Liver (tissue), 3 donors: ENCODE measurements around the gene PODN.

Experiments used
- ATF3 ChIP-seq: IDR thresholded peaks from 2 replicates; pipeline ENCODE4 v1.6.1; 2016; ENCODE audit warnings: antibody characterized with exemption
- FOXA1 ChIP-seq: IDR thresholded peaks from 2 replicates; pipeline ENCODE4 v1.6.1; 2016; ENCODE audit warnings: antibody characterized with exemption
- RAD21 ChIP-seq, 2 donors: IDR thresholded peaks; 2 replicates each; pipeline ENCODE4 v1.6.1; 2016; ENCODE audit warnings: antibody characterized with exemption in 2 of 2, mild to moderate bottlenecking in 2 of 2
- TAF1 ChIP-seq: conservative IDR thresholded peaks from 2 replicates; pipeline ENCODE4 v1.6.1; 2016; ENCODE audit warnings: antibody characterized with exemption, mild to moderate bottlenecking
- TF ChIP-seq, protein P1 (sequence below): fragments of 150-350 bp; IDR thresholded peaks from 2 replicates; pipeline ENCODE4 v1.5.1; 2017; ENCODE audit warnings: improper control_type of control experiment, low read depth, low read length; ENCODE audit not compliant: missing input control
- TF ChIP-seq, protein P2 (sequence below): IDR thresholded peaks from 2 replicates; pipeline ENCODE4 v1.6.1; 2016; ENCODE audit warnings: antibody characterized with exemption, mild to moderate bottlenecking
- donor health status: healthy.
- donor health status: healthy.

DNA sequence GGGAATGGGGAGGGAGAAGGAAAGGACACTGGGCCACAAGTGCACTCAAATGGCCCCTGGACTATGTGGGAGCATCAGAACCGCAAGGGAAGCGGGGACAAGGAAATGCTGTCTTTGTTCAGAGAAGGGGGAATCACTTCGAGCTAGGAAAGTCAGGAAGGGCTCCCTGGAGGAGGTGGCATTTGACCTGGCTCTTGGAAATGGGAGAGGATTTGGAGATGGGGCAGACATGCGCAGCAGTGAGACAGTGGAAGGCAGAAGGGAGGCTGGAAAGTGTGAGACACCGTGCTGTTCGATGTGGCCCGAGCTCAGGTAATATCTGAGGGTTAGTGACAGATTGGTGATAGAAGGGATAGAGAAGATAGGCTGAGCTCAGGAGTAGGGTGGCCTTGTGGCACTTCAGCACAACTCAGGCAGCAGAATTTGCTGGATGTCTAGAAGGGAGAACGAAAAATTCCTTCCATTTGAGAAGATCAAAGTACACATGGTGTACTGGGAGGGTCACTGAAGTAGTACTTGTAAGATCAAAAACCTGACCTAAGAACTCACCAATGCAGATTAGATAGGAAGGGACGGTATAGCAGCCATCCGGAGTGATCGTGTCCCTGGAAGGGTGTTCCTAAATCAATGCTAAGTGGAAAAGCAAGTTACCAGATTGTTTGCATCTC, 55.1 kb downstream of the PODN start:
- TF ChIP-seq, protein P1, sequence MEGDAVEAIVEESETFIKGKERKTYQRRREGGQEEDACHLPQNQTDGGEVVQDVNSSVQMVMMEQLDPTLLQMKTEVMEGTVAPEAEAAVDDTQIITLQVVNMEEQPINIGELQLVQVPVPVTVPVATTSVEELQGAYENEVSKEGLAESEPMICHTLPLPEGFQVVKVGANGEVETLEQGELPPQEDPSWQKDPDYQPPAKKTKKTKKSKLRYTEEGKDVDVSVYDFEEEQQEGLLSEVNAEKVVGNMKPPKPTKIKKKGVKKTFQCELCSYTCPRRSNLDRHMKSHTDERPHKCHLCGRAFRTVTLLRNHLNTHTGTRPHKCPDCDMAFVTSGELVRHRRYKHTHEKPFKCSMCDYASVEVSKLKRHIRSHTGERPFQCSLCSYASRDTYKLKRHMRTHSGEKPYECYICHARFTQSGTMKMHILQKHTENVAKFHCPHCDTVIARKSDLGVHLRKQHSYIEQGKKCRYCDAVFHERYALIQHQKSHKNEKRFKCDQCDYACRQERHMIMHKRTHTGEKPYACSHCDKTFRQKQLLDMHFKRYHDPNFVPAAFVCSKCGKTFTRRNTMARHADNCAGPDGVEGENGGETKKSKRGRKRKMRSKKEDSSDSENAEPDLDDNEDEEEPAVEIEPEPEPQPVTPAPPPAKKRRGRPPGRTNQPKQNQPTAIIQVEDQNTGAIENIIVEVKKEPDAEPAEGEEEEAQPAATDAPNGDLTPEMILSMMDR = no peak
- no peak for TF ChIP-seq RAD21 (IDR thresholded peaks at IDR 0.05)
- no peak for TF ChIP-seq TAF1
- TF ChIP-seq, protein P2, sequence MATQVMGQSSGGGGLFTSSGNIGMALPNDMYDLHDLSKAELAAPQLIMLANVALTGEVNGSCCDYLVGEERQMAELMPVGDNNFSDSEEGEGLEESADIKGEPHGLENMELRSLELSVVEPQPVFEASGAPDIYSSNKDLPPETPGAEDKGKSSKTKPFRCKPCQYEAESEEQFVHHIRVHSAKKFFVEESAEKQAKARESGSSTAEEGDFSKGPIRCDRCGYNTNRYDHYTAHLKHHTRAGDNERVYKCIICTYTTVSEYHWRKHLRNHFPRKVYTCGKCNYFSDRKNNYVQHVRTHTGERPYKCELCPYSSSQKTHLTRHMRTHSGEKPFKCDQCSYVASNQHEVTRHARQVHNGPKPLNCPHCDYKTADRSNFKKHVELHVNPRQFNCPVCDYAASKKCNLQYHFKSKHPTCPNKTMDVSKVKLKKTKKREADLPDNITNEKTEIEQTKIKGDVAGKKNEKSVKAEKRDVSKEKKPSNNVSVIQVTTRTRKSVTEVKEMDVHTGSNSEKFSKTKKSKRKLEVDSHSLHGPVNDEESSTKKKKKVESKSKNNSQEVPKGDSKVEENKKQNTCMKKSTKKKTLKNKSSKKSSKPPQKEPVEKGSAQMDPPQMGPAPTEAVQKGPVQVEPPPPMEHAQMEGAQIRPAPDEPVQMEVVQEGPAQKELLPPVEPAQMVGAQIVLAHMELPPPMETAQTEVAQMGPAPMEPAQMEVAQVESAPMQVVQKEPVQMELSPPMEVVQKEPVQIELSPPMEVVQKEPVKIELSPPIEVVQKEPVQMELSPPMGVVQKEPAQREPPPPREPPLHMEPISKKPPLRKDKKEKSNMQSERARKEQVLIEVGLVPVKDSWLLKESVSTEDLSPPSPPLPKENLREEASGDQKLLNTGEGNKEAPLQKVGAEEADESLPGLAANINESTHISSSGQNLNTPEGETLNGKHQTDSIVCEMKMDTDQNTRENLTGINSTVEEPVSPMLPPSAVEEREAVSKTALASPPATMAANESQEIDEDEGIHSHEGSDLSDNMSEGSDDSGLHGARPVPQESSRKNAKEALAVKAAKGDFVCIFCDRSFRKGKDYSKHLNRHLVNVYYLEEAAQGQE = no peak
- no peak for TF ChIP-seq ATF3
- no peak for TF ChIP-seq FOXA1
